Mammary epithelial cell (primary cell): ENCODE data around the gene PTPN22.

Source experiments
- EZH2 ChIP-seq: IDR thresholded peaks from 2 replicates; pipeline ENCODE4 v1.6.1; 2012; ENCODE audit warnings: low read length, inconsistent platforms, borderline replicate concordance
- TF ChIP-seq, protein P1 (sequence below), 2 donors: IDR thresholded peaks in 1 of 2; conservative IDR thresholded peaks in 1 of 2; 2 replicates each; pipeline ENCODE4 v1.5.1; 2011 to 2012; ENCODE audit warnings: inconsistent platforms in 2 of 2, low read length in 2 of 2, mild to moderate bottlenecking in 2 of 2, control low read depth in 1 of 2, low read depth in 1 of 2; ENCODE audit not compliant: insufficient read depth in 1 of 2; ENCODE audit errors: extremely low read depth in 1 of 2

DNA sequence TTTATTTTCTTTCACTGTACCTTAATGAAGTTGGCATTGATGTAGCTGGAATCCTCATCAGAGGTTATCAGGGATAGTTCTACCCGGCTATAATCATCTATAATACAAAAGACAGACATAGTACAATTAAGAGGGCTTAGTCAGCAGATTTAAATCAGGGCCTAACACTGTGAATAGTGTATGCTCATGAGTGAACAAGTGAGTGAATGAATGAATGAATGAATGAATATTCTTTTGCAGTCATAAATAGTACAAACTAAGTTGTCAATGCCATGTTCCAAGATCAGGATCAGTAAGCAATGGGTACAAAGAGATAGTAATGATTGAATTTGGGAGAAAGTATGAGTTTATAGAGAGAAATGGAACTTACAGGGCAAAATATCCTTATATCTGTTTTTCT is 12.5 kb downstream of the PTPN22 start:
- TF ChIP-seq, protein P1, sequence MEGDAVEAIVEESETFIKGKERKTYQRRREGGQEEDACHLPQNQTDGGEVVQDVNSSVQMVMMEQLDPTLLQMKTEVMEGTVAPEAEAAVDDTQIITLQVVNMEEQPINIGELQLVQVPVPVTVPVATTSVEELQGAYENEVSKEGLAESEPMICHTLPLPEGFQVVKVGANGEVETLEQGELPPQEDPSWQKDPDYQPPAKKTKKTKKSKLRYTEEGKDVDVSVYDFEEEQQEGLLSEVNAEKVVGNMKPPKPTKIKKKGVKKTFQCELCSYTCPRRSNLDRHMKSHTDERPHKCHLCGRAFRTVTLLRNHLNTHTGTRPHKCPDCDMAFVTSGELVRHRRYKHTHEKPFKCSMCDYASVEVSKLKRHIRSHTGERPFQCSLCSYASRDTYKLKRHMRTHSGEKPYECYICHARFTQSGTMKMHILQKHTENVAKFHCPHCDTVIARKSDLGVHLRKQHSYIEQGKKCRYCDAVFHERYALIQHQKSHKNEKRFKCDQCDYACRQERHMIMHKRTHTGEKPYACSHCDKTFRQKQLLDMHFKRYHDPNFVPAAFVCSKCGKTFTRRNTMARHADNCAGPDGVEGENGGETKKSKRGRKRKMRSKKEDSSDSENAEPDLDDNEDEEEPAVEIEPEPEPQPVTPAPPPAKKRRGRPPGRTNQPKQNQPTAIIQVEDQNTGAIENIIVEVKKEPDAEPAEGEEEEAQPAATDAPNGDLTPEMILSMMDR (conservative IDR thresholded peaks at IDR 0.05 in 1 of 2, IDR thresholded peaks at IDR 0.05 in 1 of 2; ENCODE audit: extremely low read depth in 1 of 2, insufficient read depth in 1 of 2, low read depth in 1 of 2, low read length in 2 of 2) = no peak
- no peak for TF ChIP-seq EZH2
